GM12892 (cell line): Measurements from ENCODE around the gene FOXD2.

Experiments used
- DNase-seq: peaks from one replicate; pipeline ENCODE4 v3.0.0; 2011; ENCODE audit not compliant: insufficient read length
- FAIRE-seq: peaks from 2 replicates; lab custom pipeline; 2011; peaks lifted over from hg19 to GRCh38; lab: Jason Lieb, UNC
- POLR2A ChIP-seq: IDR thresholded peaks from 2 replicates; pipeline ENCODE4 v1.6.1; 2011; ENCODE audit warnings: low read depth, low read length, control low read depth
- POLR2AphosphoS5 ChIP-seq: IDR thresholded peaks from 2 replicates; pipeline ENCODE4 v1.6.1; 2011; ENCODE audit warnings: low read depth, low read length, control low read depth
- TAF1 ChIP-seq: IDR thresholded peaks from 2 replicates; pipeline ENCODE4 v1.6.1; 2011; ENCODE audit warnings: low read depth, mild to moderate bottlenecking, control low read depth, low read length, borderline replicate concordance

The FOXD2 gene

GRCh38 chr1:47417170-47418044 lies 20.4 kb upstream of the FOXD2 start:
- TF ChIP-seq POLR2A (no peak), TAF1 (no peak), POLR2AphosphoS5 (no peak)
- DNase-seq (no peak), FAIRE-seq (no peak)

GRCh38 chr1:47418122-47418521 lies 19.7 kb upstream of the FOXD2 start:
- FAIRE-seq (no peak), DNase-seq (no peak)
- TF ChIP-seq TAF1, result no peak
- TF ChIP-seq POLR2A, result no peak
- no peak for TF ChIP-seq POLR2AphosphoS5

- DNase-seq, result no peak
- TF ChIP-seq TAF1 (no peak), POLR2AphosphoS5 (no peak), POLR2A (no peak)
- no peak for FAIRE-seq
These were observed 19.0 kb upstream of the FOXD2 start for GRCh38 chr1:47418681-47419325.

- TF ChIP-seq POLR2AphosphoS5, result no peak
- no peak for TF ChIP-seq POLR2A
- no peak for TF ChIP-seq TAF1
- FAIRE-seq, result no peak
These were observed 17.3 kb upstream of the FOXD2 start for GRCh38 chr1:47420547-47420946.

GRCh38 chr1:47423872-47424271 lies 14.0 kb upstream of the FOXD2 start:
- TF ChIP-seq POLR2AphosphoS5, result no peak
- FAIRE-seq, result no peak

More at GRCh38 chr1:47420547-47420946, 17.3 kb upstream of the FOXD2 start:
- DNase-seq, result no peak

GRCh38 chr1:47424336-47424982 lies 13.4 kb upstream of the FOXD2 start:
- DNase-seq, result no peak
- no peak for TF ChIP-seq POLR2A
- no peak for TF ChIP-seq TAF1
- TF ChIP-seq POLR2AphosphoS5, result no peak
- no peak for FAIRE-seq

More at GRCh38 chr1:47423872-47424271, 14.0 kb upstream of the FOXD2 start:
- DNase-seq, result no peak

GRCh38 chr1:47431534-47431933 lies 6.3 kb upstream of the FOXD2 start:
- TF ChIP-seq POLR2AphosphoS5 (no peak), TAF1 (no peak), POLR2A (no peak)
- no peak for FAIRE-seq
- no peak for DNase-seq

- FAIRE-seq (peak; percentile 78), DNase-seq (no peak)
- TF ChIP-seq POLR2AphosphoS5 (no peak), TAF1 (no peak), POLR2A (no peak)
These were observed 5.5 kb upstream of the FOXD2 start for GRCh38 chr1:47432071-47433036.

- DNase-seq (no peak), FAIRE-seq (no peak)
- TF ChIP-seq POLR2AphosphoS5, result no peak
- TF ChIP-seq POLR2A, result no peak
- no peak for TF ChIP-seq TAF1
These were observed 4.8 kb upstream of the FOXD2 start for GRCh38 chr1:47433037-47433421.

GRCh38 chr1:47433477-47434050 lies 4.3 kb upstream of the FOXD2 start:
- FAIRE-seq (no peak), DNase-seq (no peak)

More at GRCh38 chr1:47433477-47434050, 4.3 kb upstream of the FOXD2 start:
- TF ChIP-seq TAF1 (no peak), POLR2A (no peak), POLR2AphosphoS5 (no peak)
